ENCODE results near the gene SEC14L1.
A peak's percentile ranks its signal among the peaks of the same experiment; 100 is the strongest.

SEC14L1 gene

DNA sequence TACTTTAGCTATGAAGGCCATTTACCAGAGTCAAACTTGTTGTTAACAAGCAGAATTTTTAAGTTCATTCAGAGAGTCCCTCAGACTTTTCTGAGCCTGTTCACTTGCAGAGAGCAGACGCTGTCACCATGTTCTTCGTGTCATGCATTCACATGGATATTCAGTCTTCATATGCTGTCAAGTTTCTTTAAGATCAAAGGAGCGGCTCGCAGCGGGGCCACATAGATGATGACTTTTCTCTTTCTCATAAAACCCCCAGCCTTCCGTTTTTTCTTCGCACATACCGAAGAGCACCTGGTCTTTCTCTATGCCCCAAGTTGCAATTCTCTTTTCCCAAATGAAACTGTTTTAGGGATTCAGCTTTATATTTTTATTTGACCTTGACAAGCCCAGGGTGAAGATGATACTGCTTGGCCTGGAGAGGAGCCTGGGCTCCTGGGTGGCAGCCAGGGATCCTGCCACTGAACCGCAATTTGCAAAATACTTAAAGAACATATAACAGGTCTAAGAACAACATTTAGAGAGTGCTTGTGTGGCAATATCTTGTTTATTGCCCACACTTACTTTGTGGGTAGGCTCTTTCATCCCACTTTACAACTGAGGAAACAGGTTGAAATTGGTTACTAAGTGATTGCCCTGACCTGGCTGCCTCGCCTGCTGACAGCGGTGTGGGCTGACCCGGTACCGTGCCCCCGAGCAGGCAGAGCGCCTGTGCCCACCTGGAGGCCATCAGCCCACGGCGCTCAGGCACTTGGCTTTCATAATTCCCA is 22.9 kb downstream of the SEC14L1 start:
- no peak for DNase-seq

DNA sequence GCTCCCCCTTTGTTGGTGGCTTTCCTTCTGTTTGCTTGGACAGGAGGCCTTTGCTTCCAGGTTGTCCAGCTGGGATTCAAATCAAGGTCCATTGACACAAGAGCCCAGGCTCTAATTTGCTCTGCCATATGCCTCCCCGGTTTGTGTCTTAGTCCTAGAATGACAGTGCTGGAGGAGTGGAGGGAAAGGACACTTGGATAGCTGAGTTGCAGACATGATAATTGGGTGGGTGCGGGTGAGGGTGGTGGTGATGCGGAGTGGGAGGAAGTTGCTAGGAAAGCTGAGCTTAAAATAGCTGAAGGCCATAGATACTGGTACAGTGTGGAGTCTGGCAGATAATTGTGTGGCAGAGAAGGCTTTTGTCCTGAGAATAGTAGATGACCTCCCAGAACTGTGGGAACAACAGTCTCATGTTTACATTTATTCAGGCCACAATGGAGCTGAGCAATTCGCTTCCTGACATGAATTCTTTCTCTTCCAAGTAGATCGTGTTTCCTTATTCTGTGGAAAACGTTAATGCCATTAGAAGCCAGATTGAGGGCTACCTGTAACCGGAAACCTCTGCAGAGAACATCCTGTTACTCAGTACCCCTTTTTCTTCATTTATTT is 23.8 kb downstream of the SEC14L1 start:
- no peak for DNase-seq

DNA sequence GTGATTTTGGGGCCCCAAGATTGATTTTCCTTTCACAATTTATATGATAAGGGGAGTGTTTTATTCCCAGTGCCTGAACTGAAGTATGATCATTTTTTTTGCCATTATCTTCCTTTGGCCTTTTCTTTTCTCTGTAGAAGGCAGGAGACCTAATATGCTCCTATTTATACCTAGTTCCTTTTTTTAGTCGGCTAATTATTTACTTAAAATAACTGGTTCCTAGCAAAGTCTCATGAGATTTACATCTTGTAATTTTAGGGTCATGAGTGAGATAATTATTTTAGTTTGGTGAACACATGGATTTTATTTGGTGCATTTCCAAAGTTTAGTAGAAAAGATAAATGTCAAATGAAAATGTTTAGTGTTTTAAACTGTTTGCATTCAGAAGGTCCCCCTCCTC is 24.8 kb downstream of the SEC14L1 start:
- DNase-seq, result no peak

DNA sequence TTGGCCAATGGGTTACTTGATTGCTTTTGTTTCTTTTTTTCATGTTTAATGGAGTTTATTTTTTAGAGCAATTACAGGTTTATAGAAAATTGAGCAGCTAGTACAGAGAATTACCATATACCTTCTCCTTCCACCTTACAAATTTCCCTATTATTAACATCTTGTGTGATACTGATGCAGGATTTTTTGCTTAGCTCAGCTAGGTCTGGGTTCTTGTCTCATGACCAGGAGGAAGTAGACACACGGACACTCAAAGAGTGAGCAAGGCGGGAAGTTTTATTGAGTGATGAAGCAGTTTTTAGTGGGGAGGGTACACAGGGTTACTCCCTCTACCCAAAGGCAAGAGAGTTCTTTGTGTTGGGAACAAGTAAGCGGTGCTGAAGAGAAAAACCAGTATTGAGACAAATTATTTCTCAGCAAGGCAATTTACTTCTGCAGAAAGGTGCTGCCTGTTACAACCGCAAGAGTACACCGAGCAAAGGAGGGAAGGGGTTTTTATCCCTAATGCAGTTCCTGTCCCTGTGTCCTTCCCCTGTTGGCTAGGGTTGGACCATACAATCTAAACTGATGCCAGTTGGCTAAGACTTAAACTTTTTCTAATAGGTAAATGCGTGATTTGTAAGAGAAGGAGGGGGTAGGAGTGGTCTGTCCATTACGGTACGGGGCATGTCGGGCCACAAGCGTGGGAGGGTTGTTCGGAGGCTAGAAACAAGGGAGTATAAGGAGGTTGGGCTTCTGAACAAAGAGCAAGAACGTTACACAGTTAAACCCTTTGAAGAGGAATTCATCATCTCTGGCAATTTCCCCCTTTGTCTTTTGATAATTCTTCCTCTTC is 26.9 kb downstream of the SEC14L1 start:
- DNase-seq, result no peak

DNA sequence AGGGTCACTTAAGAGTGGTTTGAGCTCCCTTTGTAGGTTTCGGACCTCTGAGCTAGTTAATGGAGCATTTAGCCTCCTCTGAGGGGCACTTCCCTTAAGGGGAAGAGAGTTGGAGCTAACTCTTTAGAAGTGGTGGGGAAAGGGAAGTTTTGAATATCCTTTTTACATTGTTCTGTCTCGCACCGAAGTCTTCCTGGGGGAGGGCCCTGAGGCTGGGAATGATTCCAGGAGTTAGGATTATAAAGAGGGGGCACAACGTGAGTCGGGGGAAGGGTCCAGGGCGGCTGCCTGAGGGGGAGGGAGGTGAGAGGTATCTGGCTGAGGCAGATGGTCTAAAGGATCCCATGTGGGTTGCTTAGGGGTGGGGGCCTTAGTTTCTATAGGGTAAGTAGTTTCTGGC is 32.3 kb downstream of the SEC14L1 start:
- DNase-seq, result no peak

DNA sequence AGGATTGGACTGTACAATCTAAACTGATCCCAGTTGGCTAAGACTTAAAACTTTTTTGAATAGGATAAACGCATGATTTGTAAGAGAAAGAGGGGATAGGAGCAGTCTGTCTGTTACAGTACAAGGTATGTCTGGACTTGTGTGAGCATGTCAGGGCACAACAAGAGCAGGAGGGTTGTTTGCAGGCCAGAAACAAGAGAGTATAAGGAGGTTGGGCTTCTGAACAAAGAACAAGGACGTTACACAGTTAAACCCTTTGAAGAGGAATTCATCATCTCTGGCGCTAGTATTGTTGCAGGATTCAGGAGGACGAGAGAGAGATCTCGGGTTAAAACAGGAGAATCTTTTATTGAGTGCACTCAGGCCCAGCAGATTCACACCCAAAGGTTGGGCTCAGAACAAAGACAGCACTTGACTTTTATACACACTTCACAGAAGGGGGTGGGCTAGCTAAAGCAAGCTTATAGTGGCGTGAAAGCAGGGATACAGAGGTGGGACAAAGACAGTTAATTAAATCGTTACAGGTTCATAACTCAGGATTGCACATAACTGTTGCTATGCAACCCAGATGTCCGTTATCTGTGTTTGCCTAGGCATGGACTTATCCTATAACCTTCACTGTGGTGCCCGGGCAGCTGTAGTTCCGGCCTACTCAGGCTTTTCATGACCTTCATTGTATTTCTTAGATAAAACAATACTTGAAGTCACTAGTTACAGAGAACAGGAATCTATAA is 34.3 kb downstream of the SEC14L1 start:
- no peak for DNase-seq

DNA sequence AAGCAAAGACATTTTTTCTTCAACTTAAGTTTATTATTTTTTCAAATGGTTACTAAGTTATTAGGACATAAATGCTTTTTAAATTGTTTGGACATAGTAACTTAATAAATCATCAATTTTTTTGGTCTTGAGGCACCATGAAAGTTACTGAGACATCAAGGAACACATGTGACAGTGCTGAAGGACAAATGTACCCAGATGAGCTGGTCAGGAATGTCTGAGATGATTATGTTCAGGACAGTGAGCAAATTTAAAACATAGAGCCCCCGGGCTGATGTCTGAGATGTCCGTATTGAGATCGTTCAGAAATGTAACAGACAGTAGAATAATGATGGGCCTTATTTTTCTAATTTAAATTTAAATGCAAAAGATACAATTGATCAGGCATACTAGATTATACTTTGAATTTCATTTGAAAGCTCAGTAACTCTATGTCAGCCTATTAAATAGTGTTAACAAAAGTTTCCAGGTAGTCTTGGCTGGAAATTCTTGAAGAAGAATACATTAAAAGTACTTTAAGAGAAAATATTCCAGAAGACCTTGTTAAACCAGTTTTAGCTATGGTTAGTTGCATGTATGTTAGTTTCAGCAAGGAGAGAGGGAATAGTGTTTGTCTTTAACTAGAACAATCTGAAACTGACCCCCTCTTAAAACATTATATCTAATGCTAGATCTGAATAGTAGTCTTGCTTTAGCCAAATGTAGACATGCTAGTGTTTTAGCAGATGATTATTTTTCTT is 36.4 kb downstream of the SEC14L1 start:
- DNase-seq, result no peak

DNA sequence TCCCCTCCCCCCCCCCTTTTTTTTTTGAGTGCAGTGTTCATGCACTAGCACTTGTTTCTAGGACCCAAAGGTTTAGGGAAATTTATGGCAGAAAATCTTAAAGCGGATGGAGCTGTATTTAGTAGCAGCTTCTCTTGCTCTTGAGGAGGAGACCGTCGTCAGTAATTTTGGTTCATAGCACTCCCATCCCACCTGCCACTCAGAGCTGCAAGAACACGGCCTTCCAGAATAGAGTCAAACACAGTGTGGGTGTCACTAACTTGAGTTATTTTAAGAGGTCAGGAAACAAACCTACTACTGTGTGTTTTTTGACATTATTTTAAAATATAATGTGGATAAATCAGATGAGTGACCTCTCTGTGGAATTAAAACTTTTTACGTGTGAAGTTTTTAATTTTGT is 37.3 kb downstream of the SEC14L1 start:
- DNase-seq, result no peak

DNA sequence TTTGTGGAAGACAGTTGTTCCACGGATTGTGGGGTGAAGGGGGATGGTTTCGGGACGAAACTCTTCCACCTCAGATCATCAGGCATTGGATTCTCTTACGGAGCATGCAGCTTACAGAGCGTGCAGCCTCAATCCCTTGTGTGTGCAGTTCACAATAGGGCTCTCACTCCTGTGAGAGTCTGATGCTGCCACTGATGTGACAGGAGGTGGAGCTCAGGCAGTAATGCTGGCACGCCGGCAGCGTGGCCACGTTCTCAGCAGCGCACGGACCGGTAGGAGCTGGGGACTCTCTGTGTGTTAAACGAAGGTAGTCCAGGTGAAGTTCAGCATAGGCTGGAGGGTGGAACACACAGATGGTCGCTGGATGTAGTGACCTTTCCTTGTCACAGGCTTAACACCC is 37.8 kb downstream of the SEC14L1 start:
- DNase-seq, result no peak

DNA sequence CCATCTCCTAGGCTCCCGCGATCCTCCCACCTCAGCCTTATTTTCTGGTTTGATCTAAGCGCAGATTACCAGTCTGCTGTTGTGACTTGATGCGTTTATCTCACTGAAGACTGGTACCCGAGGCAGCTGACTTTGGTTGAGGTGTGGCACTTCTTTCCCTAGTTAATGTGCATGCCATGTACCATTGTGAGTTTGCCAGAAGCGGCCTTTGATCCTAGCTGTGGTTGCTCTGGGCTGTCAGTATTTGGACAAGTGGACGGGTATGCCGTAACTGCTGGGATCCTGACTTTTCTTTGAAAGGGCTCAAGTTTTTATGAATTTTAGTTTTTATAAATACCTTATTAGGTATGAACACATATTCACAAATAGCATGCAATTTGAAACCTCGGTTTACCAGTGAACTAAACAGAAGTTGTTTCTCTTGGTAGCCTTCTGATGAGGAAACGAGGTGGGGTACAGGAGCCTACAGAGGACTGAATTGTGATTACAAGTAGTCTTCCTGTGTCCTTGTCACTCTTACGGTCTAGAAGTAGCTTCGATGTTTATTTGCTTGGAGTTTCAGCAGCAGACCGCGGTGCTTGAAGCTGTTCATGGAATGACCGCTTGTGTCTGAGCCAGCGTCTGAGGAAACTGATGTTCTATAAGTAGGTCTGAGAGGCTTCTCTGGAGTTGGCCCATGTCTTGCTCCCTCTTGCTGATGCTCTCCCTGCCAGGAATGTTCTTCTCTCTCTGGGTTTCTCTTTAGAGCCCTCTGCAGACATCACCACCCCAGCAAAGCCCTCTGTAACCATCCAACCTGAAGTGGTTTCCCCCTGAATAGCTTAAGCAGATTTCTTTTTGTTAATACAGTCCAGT is 40.0 kb downstream of the SEC14L1 start:
- DNase-seq, result no peak

DNA sequence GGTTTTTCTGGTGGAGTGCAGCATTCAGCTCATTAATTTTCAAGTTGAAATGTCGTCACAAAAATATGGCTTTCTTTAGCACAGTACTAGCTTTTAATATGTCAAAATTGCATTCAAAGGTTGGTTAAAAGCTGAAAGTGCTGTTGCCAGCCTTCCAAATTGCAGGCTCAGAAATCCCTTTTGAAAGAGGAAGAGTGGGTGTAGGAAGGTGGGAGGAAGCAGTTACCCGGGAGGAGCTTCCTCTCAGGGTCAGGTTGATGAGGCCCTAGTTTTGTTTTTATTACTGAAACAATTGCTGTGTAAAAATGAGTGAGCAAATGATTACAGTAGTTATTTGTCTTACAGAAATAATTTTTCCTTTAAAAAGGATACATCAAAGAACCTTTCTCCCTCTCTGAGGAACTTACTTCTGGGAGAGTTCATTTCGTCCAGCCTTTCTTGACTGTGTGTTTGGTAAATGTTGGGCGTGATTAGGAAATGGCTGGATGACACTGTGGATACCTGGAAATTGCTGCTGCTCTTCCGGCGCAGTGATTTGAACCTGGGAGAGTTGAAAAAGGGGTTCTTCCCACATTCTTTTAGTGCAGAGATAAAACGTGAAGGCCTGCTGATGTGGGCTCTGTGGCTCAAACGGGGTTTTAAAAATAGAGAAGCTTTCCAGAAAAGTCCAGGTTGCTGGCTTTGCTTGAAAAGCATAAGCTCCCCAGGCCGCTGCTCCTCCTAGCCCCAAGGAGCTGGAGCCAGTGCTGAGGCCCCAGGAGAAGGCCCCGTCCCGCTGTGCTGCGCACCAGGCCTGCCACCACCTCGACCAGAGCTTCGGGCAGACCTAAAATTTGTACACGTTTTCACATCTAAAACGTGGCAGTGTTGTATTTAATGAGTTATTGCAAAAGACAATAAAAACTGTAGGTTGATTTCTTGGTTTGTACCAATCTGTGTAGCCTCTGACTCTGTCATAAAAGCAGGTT is 41.7 kb downstream of the SEC14L1 start:
- peak in 1 of 5 experiments; percentile 16 for DNase-seq

DNA sequence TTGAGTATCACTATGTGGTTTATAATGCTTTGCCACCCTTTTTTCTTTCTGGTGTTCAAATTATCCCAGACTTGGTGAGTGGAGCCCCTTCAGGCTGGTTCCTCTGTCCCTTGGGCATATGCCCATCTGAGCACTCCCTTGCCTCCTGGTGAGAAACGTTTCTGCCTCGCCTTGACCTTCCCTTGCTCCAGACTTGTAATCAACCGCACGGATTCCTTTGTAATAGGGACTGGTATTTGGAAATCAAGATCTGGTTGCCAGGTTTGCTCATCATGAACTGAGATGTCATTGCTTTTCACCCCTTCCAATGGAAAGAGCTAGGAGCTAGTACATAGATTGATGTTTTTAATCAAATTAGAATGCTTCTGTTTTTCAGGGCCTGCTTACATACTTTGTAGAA is 43.7 kb downstream of the SEC14L1 start:
- DNase-seq, result no peak

DNA sequence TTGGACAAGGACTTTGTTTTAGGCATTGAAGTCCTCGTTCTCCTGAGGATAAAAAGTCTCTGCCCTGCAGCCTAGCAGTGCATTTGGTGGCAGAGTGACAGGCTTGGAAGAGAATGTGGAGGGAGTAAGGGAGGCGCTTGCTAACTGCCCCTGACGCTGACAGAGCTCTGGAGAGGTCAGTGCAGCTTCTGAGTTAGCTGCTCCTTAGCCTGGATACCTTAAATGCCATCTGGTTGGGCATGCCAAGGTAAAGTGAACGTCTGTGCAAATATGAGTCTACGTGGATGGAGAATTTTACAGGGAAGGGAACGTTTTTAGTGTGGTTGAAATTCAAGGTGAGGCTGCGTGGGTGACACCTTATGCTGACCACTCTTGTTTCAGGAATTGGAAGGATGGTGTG is 44.4 kb downstream of the SEC14L1 start:
- no peak for DNase-seq

DNA sequence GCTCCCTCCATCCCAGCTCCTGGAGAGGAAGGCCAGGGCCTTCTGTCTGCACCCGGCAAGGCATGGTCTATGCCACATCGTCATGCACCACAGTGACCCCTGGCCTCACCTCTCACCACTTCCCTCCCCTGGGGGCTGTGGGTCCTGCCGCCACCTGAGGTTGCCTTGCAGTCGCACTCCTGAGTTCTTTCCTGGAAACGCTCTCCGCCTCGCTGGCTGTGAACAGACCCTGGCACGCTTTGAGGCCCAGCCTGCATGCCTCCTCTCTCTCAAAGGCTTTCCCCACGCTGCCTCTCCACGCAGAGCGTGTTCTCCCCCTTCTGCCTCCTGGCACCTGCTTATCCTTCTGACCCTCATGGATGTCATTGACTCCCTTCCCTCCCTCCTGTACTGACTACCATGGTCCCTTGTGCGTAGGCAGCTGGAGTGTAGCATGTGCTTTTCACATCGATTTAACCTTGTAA is 45.4 kb downstream of the SEC14L1 start:
- peak in 2 of 5 experiments; percentile 6 to 15 for DNase-seq

DNA sequence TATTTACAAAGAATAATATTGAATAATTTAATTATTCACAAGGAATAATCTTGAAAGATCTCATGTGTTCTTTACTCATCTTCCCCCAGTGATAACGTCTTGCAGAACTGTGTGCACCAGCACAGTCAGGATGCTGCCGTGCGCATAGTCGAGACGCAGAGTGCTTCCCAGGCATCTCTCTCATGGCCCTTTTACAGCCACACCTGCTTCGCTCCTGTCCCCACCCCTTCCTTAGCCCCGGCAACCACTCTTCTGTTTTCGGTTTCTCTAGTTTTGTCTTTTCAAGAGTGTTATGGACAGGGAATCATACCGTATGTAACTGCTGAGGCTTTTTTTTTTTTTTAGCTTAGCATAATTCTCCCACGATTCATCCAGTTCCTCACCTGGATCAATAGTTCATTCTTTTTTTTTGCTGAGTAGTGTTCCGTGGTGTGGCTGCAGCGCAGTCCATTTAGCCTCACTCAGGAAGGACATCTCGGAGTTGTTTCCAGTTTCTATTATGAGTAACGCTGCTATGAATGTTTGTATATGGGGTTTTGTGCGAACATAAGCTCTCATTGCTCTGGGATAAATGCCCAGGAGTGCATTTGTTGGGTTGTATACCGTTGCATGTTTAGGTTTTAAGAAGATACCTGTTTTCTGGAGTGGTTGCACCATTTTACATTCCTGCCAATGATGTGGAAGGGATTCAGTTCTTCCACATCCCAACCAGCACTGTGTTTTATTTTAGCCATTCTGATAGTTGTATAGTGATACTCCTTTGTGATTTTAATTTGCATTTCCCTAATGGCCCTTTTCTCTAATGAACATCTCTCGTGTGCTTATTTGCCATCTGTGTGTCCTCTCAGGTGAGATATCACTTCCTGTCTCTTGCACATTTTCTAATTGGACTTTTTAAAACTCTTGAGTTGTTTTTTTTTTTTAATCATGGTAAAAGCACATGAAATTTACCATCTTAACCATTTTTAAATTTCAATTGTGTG is 47.6 kb downstream of the SEC14L1 start:
- DNase-seq, result peak in 1 of 5 experiments; percentile 20

DNA sequence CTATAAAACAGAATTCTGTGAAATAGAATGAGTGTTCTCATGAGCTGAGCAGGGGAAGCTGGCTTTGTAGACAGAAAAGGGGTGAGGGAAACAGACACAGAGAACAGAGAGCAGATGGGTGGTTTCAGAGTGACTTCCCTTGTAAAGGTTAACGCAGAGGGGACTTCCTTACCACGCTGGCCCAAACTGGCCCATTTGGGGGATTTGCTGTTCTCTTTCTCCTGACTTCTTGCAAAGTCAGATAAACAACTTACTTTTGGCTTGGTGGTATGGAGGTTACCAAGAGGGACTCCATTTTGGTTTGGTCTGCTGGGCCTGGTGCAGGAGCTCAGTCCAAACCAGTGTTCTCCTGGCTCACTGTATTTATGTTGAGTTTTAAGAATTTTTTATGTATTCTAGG is 48.4 kb downstream of the SEC14L1 start:
- peak in 1 of 5 experiments; percentile 54 for DNase-seq

DNA sequence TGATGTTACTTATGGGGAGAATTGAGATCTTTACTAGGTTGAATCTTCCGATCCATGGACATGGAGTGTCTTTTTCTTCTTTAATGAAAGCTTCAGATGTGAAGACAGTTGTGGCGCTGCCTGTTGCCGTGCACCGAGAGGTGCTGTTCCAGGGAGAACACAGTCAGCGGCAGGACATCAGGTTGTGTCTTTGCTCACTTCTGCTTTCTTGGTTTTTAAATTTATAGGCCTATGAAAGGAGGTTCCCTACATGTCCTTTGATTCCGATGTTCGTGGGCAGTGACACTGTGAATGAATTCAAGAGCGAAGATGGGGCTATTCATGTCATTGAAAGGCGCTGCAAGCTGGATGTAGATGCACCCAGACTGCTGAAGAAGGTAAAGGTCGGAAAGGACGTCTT is 49.8 kb downstream of the SEC14L1 start:
- DNase-seq, result no peak

DNA sequence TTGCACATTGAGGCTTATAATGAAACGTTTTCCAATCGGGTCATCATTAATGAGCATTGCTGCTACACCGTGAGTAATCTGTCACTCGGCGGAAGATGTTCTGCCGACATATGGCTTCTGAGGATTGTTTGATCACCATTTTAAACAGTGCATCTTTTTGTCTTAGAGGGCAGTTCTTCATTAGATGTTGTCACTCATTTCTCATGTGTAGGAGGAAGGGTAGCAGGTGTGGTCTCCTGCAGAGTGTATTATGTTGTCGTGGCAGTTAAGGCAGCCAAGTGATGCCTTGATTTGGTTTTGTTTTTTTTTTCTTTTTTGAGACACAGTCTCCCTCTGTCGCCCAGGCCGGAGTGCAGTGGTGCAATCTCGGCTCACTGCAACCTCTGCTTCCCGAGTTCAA is 50.5 kb downstream of the SEC14L1 start:
- DNase-seq, result no peak

DNA sequence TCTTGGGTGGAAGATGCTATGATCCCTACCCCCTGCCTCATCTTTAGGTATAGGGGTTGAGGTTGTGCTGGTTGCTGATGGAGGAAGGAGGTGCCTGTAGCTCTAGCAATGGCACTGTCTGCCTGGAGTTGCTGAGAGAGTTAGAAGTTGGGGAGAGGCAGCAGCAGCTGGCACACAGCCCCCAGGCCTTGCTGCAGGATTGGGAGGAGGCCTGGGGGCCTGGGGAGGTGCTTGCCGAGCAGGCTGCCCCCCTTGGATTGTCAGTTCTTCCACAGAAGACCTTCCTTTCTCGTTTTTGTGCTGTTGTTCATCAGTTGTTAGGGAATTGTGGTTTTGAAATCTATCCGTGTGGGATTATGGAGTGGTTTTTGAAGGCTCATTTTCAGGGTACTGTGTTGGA is 52.9 kb downstream of the SEC14L1 start:
- no peak for DNase-seq

Data from T-helper 2 cell (primary cell).